Karpas-422 (cell line): ENCODE measurements around the gene PRCC. TPM values are rescaled to one million over a fixed set of nuclear protein-coding genes. Genes with fewer than 3 reads are reported as not detected.
A peak's percentile ranks its signal among the peaks of the same experiment; 100 is the strongest.

Source experiments
- DNase-seq: peaks from one replicate; pipeline ENCODE4 v3.0.0-alpha.2; 2015
- H2AFZ ChIP-seq: fragments of 200-600 bp; sonication (generic); 2 replicates; pipeline ENCODE4 v1.6.1; 2014; ENCODE audit warnings: antibody characterized with exemption, low read length, mixed read lengths
- H3K27ac ChIP-seq: fragments of 200-600 bp; sonication (generic); 2 replicates; pipeline ENCODE4 v1.5.1; 2014; ENCODE audit warnings: mild to moderate bottlenecking, low read length, moderate library complexity
- H3K27me3 ChIP-seq: fragments of 200-600 bp; sonication (generic); 2 replicates; pipeline ENCODE4 v1.6.1; 2014; ENCODE audit warnings: low read length, mixed read lengths
- H3K36me3 ChIP-seq: fragments of 200-600 bp; sonication (generic); 2 replicates; pipeline ENCODE4 v1.6.1; 2014; ENCODE audit warnings: low read length, mixed read lengths; ENCODE audit not compliant: insufficient read depth
- H3K4me1 ChIP-seq: fragments of 200-600 bp; sonication (generic); 2 replicates; pipeline ENCODE4 v1.6.1; 2014; ENCODE audit warnings: mild to moderate bottlenecking, low read length, mixed read lengths
- H3K4me2 ChIP-seq: fragments of 200-600 bp; sonication (generic); 2 replicates; pipeline ENCODE4 v1.6.1; 2014; ENCODE audit warnings: low read length, low read depth, mild to moderate bottlenecking; ENCODE audit not compliant: poor library complexity, severe bottlenecking
- H3K4me3 ChIP-seq: fragments of 200-600 bp; sonication (generic); 2 replicates; pipeline ENCODE4 v1.5.1; 2014; ENCODE audit warnings: mild to moderate bottlenecking, antibody characterized with exemption, low read length, mixed read lengths
- H3K79me2 ChIP-seq: fragments of 200-600 bp; sonication (generic); 2 replicates; pipeline ENCODE4 v1.6.1; 2014; ENCODE audit warnings: mild to moderate bottlenecking, low read length, mixed read lengths
- H3K9ac ChIP-seq: fragments of 200-600 bp; sonication (generic); 2 replicates; pipeline ENCODE4 v1.6.0; 2014; ENCODE audit warnings: low read length
- H3K9me2 ChIP-seq: fragments of 200-600 bp; sonication (generic), shearing (Covaris generic); replicated peaks from 2 replicates; pipeline ENCODE4 v1.6.0; 2014; ENCODE audit warnings: mild to moderate bottlenecking, low read length, moderate library complexity; ENCODE audit not compliant: insufficient read depth
- H3K9me3 ChIP-seq: fragments of 300-700, 200-600 bp; sonication (generic); 2 replicates; pipeline ENCODE4 v1.6.1; 2014; ENCODE audit warnings: low read length, mixed read lengths
- H4K20me1 ChIP-seq: fragments of 200-600 bp; sonication (generic); 2 replicates; pipeline ENCODE4 v1.6.1; 2014; ENCODE audit warnings: mild to moderate bottlenecking, antibody characterized with exemption, low read length, low read depth; ENCODE audit not compliant: insufficient read depth
- total RNA-seq: library from RNA; depleted of rRNA; stranded (reverse); fragments of >200 nt; shearing (Covaris generic); gene quantifications from 2 replicates; pipeline ENCODE4 v1.2.3, GENCODE V29; 2014; ENCODE audit warnings: low replicate concordance

The PRCC gene
- total RNA-seq, 1 experiment from 2014 or later = 39.6 TPM

- Histone ChIP-seq H3K9me2 (no peaks in the 10 kb centered on the region), H2AFZ (peak within 1 kb of the TSS; percentile 47; the same call in 1 of the 2 replicates), H3K4me3 (peak within 1 kb of the TSS; percentile 92)
Observed at GRCh38 chr1:156728599-156729462, 38.5 kb upstream of the PRCC start, which contains the start of gene ISG20L2. Gene ISG20L2 (minus strand): TSS chr1:156728766. CDS start chr1:156727652, 1,114 bp downstream.

GRCh38 chr1:156733989-156734584, 33.2 kb upstream of the PRCC start:
- no peak for DNase-seq
- peaks cover 6% of the 10 kb centered on the region; the same call in 1 of the 2 replicates for H3K36me3 ChIP-seq
- no peaks in the 10 kb centered on the region for H3K9me2 ChIP-seq
- no peak overlapping the region for H3K9ac ChIP-seq
- H3K4me3 ChIP-seq = no peak overlapping the region
- H3K27ac ChIP-seq = no peak overlapping the region
- H3K9me3 ChIP-seq = no peaks in the 10 kb centered on the region
- peaks cover 20% of the 10 kb centered on the region for H3K79me2 ChIP-seq
- no peak overlapping the region for H3K4me2 ChIP-seq
- no peaks in the 10 kb centered on the region for H4K20me1 ChIP-seq
- H3K27me3 ChIP-seq = no peaks in the 10 kb centered on the region
- peaks cover 9% of the 10 kb centered on the region for H3K4me1 ChIP-seq
- H2AFZ ChIP-seq = no peak overlapping the region

More at GRCh38 chr1:156728599-156729462, 38.5 kb upstream of the PRCC start, which contains the start of gene ISG20L2:
- H3K4me1 ChIP-seq = peaks cover 36% of the 10 kb centered on the region
- peak within 1 kb of the TSS; percentile 96 for H3K4me2 ChIP-seq
- peaks cover 17% of the 10 kb centered on the region for H3K36me3 ChIP-seq
- peaks cover 60% of the 10 kb centered on the region for H3K79me2 ChIP-seq
- peaks cover 34% of the 10 kb centered on the region for H4K20me1 ChIP-seq
- H3K9me3 ChIP-seq = no peaks in the 10 kb centered on the region
- H3K9ac ChIP-seq = peak within 1 kb of the TSS; percentile 98
- no peaks in the 10 kb centered on the region for H3K27me3 ChIP-seq
- peak within 1 kb of the TSS; percentile 61 for H3K27ac ChIP-seq
- DNase-seq = peak; percentile 99

- Histone ChIP-seq H4K20me1 (no peaks in the 10 kb centered on the region), H3K79me2 (peaks cover 25% of the 10 kb centered on the region), H3K4me1 (peaks cover 27% of the 10 kb centered on the region), H3K27me3 (no peaks in the 10 kb centered on the region), H3K9me2 (no peaks in the 10 kb centered on the region), H3K27ac (no peak overlapping the region), H2AFZ (no peak overlapping the region), H3K4me3 (no peak overlapping the region), H3K9me3 (no peaks in the 10 kb centered on the region), H3K9ac (no peak overlapping the region), H3K36me3 (peaks cover 9% of the 10 kb centered on the region; the same call in 1 of the 2 replicates), H3K4me2 (no peak overlapping the region)
- DNase-seq = no peak
Observed at GRCh38 chr1:156738407-156738806, 28.9 kb upstream of the PRCC start.

- Histone ChIP-seq H3K79me2 (peaks cover 25% of the 10 kb centered on the region), H3K27ac (no peak overlapping the region), H3K4me3 (no peak overlapping the region), H2AFZ (no peak overlapping the region), H3K27me3 (no peaks in the 10 kb centered on the region), H3K9me2 (no peaks in the 10 kb centered on the region), H3K4me1 (peaks cover 27% of the 10 kb centered on the region), H3K9ac (no peak overlapping the region), H3K4me2 (no peak overlapping the region), H4K20me1 (no peaks in the 10 kb centered on the region), H3K36me3 (peaks cover 9% of the 10 kb centered on the region; the same call in 1 of the 2 replicates), H3K9me3 (no peaks in the 10 kb centered on the region)
- DNase-seq = no peak
Observed at GRCh38 chr1:156738916-156739315, 28.4 kb upstream of the PRCC start.

- peaks cover 32% of the 10 kb centered on the region for H3K79me2 ChIP-seq
- H3K9me2 ChIP-seq = no peaks in the 10 kb centered on the region
- H3K4me3 ChIP-seq = peak overlapping the region; percentile 81
- DNase-seq = peak; percentile 70
- no peaks in the 10 kb centered on the region for H4K20me1 ChIP-seq
- peak overlapping the region; percentile 91 for H3K4me2 ChIP-seq
- H3K4me1 ChIP-seq = peaks cover 28% of the 10 kb centered on the region
- H3K9me3 ChIP-seq = no peaks in the 10 kb centered on the region
- peak overlapping the region; percentile 88 for H3K9ac ChIP-seq
- H3K27me3 ChIP-seq = no peaks in the 10 kb centered on the region
- no peak overlapping the region for H2AFZ ChIP-seq
- H3K27ac ChIP-seq = peak overlapping the region; percentile 58
- H3K36me3 ChIP-seq = peaks cover 9% of the 10 kb centered on the region; the same call in 1 of the 2 replicates
Observed at GRCh38 chr1:156740237-156740740, 27.0 kb upstream of the PRCC start.

GRCh38 chr1:156740741-156741480, 26.4 kb upstream of the PRCC start, which contains the start of gene MRPL24:
Gene MRPL24 (minus strand): TSS chr1:156741088. CDS start chr1:156738704, 2,384 bp downstream.
- no peaks in the 10 kb centered on the region for H3K9me3 ChIP-seq
- peak within 1 kb of the TSS; percentile 58 for H3K27ac ChIP-seq
- H3K4me1 ChIP-seq = peaks cover 34% of the 10 kb centered on the region
- peak; percentile 99 for DNase-seq
- H3K4me3 ChIP-seq = peak within 1 kb of the TSS; percentile 81
- H3K36me3 ChIP-seq = peaks cover 14% of the 10 kb centered on the region; the same call in 1 of the 2 replicates
- peak within 1 kb of the TSS; percentile 88 for H3K9ac ChIP-seq
- H3K27me3 ChIP-seq = no peaks in the 10 kb centered on the region
- H2AFZ ChIP-seq = no peak within 1 kb of the TSS
- no peaks in the 10 kb centered on the region for H3K9me2 ChIP-seq
- peaks cover 38% of the 10 kb centered on the region for H3K79me2 ChIP-seq
- peak within 1 kb of the TSS; percentile 91 for H3K4me2 ChIP-seq
- H4K20me1 ChIP-seq = peaks cover 4% of the 10 kb centered on the region

- H3K4me2 ChIP-seq = peak overlapping the region; percentile 55
- DNase-seq = no peak
- peaks cover 19% of the 10 kb centered on the region; the same call in 1 of the 2 replicates for H3K36me3 ChIP-seq
- peaks cover 10% of the 10 kb centered on the region for H4K20me1 ChIP-seq
- no peaks in the 10 kb centered on the region for H3K27me3 ChIP-seq
- no peaks in the 10 kb centered on the region for H3K9me3 ChIP-seq
- H3K9ac ChIP-seq = peak overlapping the region; percentile 34; the same call in 1 of the 2 replicates
- peak overlapping the region; percentile 52 for H3K27ac ChIP-seq
- H3K4me1 ChIP-seq = peaks cover 40% of the 10 kb centered on the region
- peaks cover 44% of the 10 kb centered on the region for H3K79me2 ChIP-seq
- no peaks in the 10 kb centered on the region for H3K9me2 ChIP-seq
- H2AFZ ChIP-seq = no peak overlapping the region
- H3K4me3 ChIP-seq = peak overlapping the region; percentile 47
Observed at GRCh38 chr1:156741481-156741983, 25.8 kb upstream of the PRCC start.
